IgD-negative memory B cell (primary cell): ENCODE measurements around the gene TMEM204. TPM values are rescaled to one million over a fixed set of nuclear protein-coding genes. Genes with fewer than 3 reads are reported as not detected.
"Not testable (repeated sequence)": the region's sequence is repeated elsewhere in the genome, so short reads cannot be mapped to it uniquely, and the experiment has no call there.

Experiments
- H3K27ac Mint-ChIP-seq, 3 donors: one replicate each; pipeline ENCODE4 v1.8.0; 2020 to 2022; ENCODE audit warnings: mild to moderate bottlenecking in 3 of 3, mixed read lengths in 3 of 3, moderate library complexity in 1 of 3
- H3K27me3 Mint-ChIP-seq: one replicate; pipeline ENCODE4 v1.8.0; 2021; ENCODE audit warnings: mixed read lengths
- H3K36me3 Mint-ChIP-seq: one replicate; pipeline ENCODE4 v1.8.0; 2020; ENCODE audit warnings: mild to moderate bottlenecking, mixed read lengths
- H3K4me1 Mint-ChIP-seq, 3 donors: one replicate each; pipeline ENCODE4 v1.8.0; 2020 to 2022; ENCODE audit warnings: mixed read lengths in 3 of 3, mild to moderate bottlenecking in 1 of 3
- H3K4me3 Mint-ChIP-seq, 4 donors: one replicate each; pipeline ENCODE4 v1.8.0; 2020 to 2022; ENCODE audit warnings: mild to moderate bottlenecking in 4 of 4, mixed read lengths in 4 of 4, moderate library complexity in 3 of 4
- H3K9me3 Mint-ChIP-seq, 3 donors: one replicate each; pipeline ENCODE4 v1.8.0; 2020 to 2021; ENCODE audit warnings: mixed read lengths in 3 of 3, mild to moderate bottlenecking in 1 of 3
- polyA plus RNA-seq: library from polyadenylated mRNA; unstranded; fragments of 300-500 nt; fragmentation: Illumina TruSeq; gene quantifications from one replicate; pipeline ENCODE4 v1.2.3, GENCODE V29; 2021

Gene TMEM204
- polyA plus RNA-seq, 1 donor from 2014 or later: 2.9 TPM

DNA sequence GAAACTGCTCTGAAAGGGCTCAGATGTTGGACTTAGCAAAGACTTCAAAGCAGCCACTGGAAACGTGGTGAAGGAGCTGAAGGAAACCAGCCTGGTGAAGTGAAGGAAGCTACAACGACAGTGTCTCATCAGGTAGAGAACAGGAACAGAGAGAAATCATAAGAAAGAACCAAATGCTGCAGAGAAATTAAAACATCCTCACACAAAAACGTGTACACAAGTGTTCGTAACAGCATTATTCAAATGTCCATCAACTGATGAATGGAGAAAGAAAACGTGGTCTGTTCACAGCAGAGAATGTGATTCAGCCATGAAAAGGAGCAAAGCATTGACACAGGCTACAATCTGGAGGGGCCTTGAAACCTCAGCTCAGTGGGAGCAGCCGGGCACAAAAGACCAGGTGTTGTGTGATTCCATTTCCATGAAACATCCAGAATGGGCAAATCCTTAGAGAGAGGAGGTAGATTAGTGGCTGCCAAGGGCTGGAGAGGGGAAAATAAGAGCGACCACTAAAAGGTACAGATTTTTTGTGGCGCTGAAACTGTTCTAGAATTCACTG is 51.5 kb downstream of the TMEM204 start:
- Mint-ChIP-seq H3K4me3 (no peak overlapping the region), H3K27me3 (no peaks in the 10 kb centered on the region), H3K27ac (no peak overlapping the region), H3K36me3 (no peaks in the 10 kb centered on the region), H3K4me1 (peaks cover 0 to 4% (median 0%) of the 10 kb centered on the region in 3 donors), H3K9me3 (peaks cover 0 to 1% (median 0%) of the 10 kb centered on the region in 3 donors)

- Mint-ChIP-seq H3K36me3 (peaks cover 3% of the 10 kb centered on the region), H3K4me3 (no peak overlapping the region), H3K4me1 (no peaks in the 10 kb centered on the region), H3K27ac (no peak overlapping the region), H3K9me3 (no peaks in the 10 kb centered on the region), H3K27me3 (no peaks in the 10 kb centered on the region)
Observed at GRCh38 chr16:1590366-1590765, 56.9 kb downstream of the TMEM204 start.

GRCh38 chr16:1590930-1591705 is 57.7 kb downstream of the TMEM204 start:
- no peaks in the 10 kb centered on the region for H3K27me3 Mint-ChIP-seq
- peaks cover 3% of the 10 kb centered on the region for H3K36me3 Mint-ChIP-seq
- peak overlapping the region in 1 of 4 donors; percentile 34 for H3K4me3 Mint-ChIP-seq
- no peaks in the 10 kb centered on the region for H3K4me1 Mint-ChIP-seq
- H3K27ac Mint-ChIP-seq: no peak overlapping the region
- H3K9me3 Mint-ChIP-seq: no peaks in the 10 kb centered on the region

GRCh38 chr16:1592446-1592845 is 59.0 kb downstream of the TMEM204 start:
- Mint-ChIP-seq H3K4me1 (no peaks in the 10 kb centered on the region), H3K27me3 (no peaks in the 10 kb centered on the region), H3K4me3 (no peak overlapping the region), H3K36me3 (peaks cover 3% of the 10 kb centered on the region), H3K27ac (no peak overlapping the region), H3K9me3 (no peaks in the 10 kb centered on the region)

GRCh38 chr16:1595511-1595910 is 62.0 kb downstream of the TMEM204 start:
- not testable (repeated sequence) for H3K27me3 Mint-ChIP-seq, H3K4me1 Mint-ChIP-seq

GRCh38 chr16:1596516-1596915 is 63.0 kb downstream of the TMEM204 start:
- Mint-ChIP-seq H3K27ac (no peak overlapping the region), H3K4me1 (no peaks in the 10 kb centered on the region), H3K4me3 (no peak overlapping the region), H3K36me3 (peaks cover 2% of the 10 kb centered on the region), H3K27me3 (no peaks in the 10 kb centered on the region), H3K9me3 (no peaks in the 10 kb centered on the region)

More at GRCh38 chr16:1595511-1595910, 62.0 kb downstream of the TMEM204 start:
- not testable (repeated sequence) for H3K9me3 Mint-ChIP-seq, H3K27ac Mint-ChIP-seq, H3K36me3 Mint-ChIP-seq, H3K4me3 Mint-ChIP-seq

DNA sequence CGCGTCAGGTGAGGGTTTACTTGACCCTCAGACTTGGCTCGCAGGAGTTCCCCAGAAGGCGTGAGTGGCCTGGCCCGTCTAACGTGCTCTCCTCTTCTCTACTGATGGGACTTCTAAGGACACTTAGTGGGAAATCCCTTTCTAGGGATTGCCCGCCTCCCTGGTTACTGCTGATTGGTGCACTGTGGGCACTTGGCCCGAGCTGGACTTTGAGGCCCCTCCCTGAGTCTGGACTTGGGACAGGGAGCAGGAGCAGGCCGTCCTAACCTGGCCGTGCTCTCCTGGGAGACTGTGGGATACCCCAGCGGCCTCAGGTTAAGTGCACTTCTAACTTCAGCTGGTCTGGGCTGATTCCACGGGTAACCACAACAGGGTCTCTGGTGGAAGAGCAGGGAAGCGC is 63.7 kb downstream of the TMEM204 start:
- no peak overlapping the region for H3K4me3 Mint-ChIP-seq
- H3K4me1 Mint-ChIP-seq: no peaks in the 10 kb centered on the region
- no peaks in the 10 kb centered on the region for H3K27me3 Mint-ChIP-seq
- H3K27ac Mint-ChIP-seq: no peak overlapping the region
- H3K36me3 Mint-ChIP-seq: peaks cover 2% of the 10 kb centered on the region
- H3K9me3 Mint-ChIP-seq: no peaks in the 10 kb centered on the region

- H3K4me3 Mint-ChIP-seq: no peak overlapping the region
- H3K4me1 Mint-ChIP-seq: no peaks in the 10 kb centered on the region
- H3K36me3 Mint-ChIP-seq: peaks cover 3% of the 10 kb centered on the region
- no peak overlapping the region for H3K27ac Mint-ChIP-seq
- H3K9me3 Mint-ChIP-seq: no peaks in the 10 kb centered on the region
- no peaks in the 10 kb centered on the region for H3K27me3 Mint-ChIP-seq
Observed at GRCh38 chr16:1601031-1601430, 67.6 kb downstream of the TMEM204 start.

DNA sequence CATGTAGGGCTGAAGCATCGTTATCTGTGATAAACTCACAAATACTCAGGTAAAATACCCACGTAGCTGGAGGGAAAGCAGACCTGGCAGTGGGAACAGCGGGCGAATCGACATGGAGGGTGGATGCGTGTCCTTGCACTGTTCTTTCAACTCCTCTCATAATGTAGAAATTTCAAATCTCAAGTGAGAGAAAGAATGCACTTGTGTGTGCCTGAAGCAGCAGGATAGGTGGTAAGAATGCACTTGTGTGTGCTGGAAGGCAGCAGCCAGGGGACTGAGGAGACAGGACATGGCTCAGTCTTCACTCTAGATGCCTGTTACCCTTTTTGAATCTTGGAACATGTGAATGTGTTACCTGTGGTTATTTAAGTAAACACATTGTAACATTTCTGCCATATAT is 68.0 kb downstream of the TMEM204 start:
- Mint-ChIP-seq H3K27ac (no peak overlapping the region), H3K36me3 (peaks cover 3% of the 10 kb centered on the region), H3K27me3 (no peaks in the 10 kb centered on the region), H3K9me3 (no peaks in the 10 kb centered on the region), H3K4me1 (no peaks in the 10 kb centered on the region), H3K4me3 (no peak overlapping the region)

DNA sequence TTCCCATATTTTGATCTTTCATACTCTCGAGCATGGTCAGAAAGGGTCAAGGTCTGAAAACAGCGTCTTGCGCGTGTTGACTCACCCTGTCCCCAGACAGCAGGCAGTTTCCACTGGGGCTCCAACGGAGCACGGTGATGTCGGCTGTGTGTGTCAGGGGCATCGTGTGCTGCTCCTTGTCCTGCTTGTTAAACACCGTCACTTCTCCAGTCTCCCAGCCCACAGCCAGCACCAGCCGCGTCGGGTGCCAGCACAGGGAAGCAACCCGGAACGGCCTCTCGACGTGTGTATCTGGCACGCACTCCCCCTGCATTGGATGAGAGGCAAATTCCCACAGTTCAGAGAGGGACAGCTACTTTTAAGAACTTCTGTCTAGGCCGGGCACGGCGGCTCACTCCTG is 68.8 kb downstream of the TMEM204 start:
- no peaks in the 10 kb centered on the region for H3K9me3 Mint-ChIP-seq
- H3K27ac Mint-ChIP-seq: no peak overlapping the region
- H3K27me3 Mint-ChIP-seq: no peaks in the 10 kb centered on the region

More for the DNA sequence above, 68.8 kb downstream of the TMEM204 start:
- no peak overlapping the region for H3K4me3 Mint-ChIP-seq
- peaks cover 0 to 3% (median 0%) of the 10 kb centered on the region in 3 donors for H3K4me1 Mint-ChIP-seq
- H3K36me3 Mint-ChIP-seq: peaks cover 6% of the 10 kb centered on the region

Other genes with a start within 250 kb of the TMEM204 start
- 165 TPM for gene UBE2I, start 224.0 kb upstream of the TMEM204 start, polyA plus RNA-seq
- gene BAIAP3, start 200.0 kb upstream of the TMEM204 start, polyA plus RNA-seq: 26.0 TPM
- gene TSR3, start 181.8 kb upstream of the TMEM204 start, polyA plus RNA-seq: 116 TPM
- gene GNPTG, start 181.7 kb upstream of the TMEM204 start, polyA plus RNA-seq: 55.9 TPM
- 9.2 TPM for gene UNKL, start 119.0 kb upstream of the TMEM204 start, polyA plus RNA-seq
- gene UQCC4, start 112.9 kb upstream of the TMEM204 start, polyA plus RNA-seq: 37.0 TPM
- gene PERCC1, start 102.6 kb upstream of the TMEM204 start, polyA plus RNA-seq: not detected
- 1.5 TPM for gene CCDC154, start 89.1 kb upstream of the TMEM204 start, polyA plus RNA-seq
- 102 TPM for gene CLCN7, start 58.6 kb upstream of the TMEM204 start, polyA plus RNA-seq
- gene PTX4, start 44.7 kb upstream of the TMEM204 start, polyA plus RNA-seq: not detected
- 37.4 TPM for gene TELO2, start 40.3 kb upstream of the TMEM204 start, polyA plus RNA-seq
- gene IFT140, start 78.4 kb downstream of the TMEM204 start, polyA plus RNA-seq: 3.1 TPM
- 4.2 TPM for gene CRAMP1, start 78.7 kb downstream of the TMEM204 start, polyA plus RNA-seq
- 10.8 TPM for gene JPT2, start 144.6 kb downstream of the TMEM204 start, polyA plus RNA-seq
- 5.9 TPM for gene MAPK8IP3, start 172.5 kb downstream of the TMEM204 start, polyA plus RNA-seq
- gene NME3, start 237.9 kb downstream of the TMEM204 start, polyA plus RNA-seq: 66.1 TPM
- gene EME2, start 239.1 kb downstream of the TMEM204 start, polyA plus RNA-seq: 1.5 TPM
- 156 TPM for gene MRPS34, start 239.5 kb downstream of the TMEM204 start, polyA plus RNA-seq
- 55.2 TPM for gene SPSB3, start 248.9 kb downstream of the TMEM204 start, polyA plus RNA-seq
- 76.9 TPM for gene NUBP2, start 249.3 kb downstream of the TMEM204 start, polyA plus RNA-seq